Activated CD4-positive, alpha-beta T cell treated with anti-CD3 and anti-CD28 coated beads, Interleukin-2, amount 10 ng/mL, durations not matched to agents 7 days and 5 days (primary cell): ENCODE results near the gene KRTAP3-2. TPM values are rescaled to one million over a fixed set of nuclear protein-coding genes. Genes with fewer than 3 reads are reported as not detected.

Source experiments
- CTCF ChIA-PET: fragments of 350-600 bp; sonication (Branson Sonifier 250); formaldehyde crosslinking; loops from one replicate; lab custom pipeline; 2021; ENCODE audit warnings: antibody characterized with exemption; lab: Charles Lee
- POLR2A ChIA-PET: fragments of 350-600 bp; sonication (Branson Sonifier 250); formaldehyde crosslinking; loops from one replicate; lab custom pipeline; 2021; ENCODE audit warnings: antibody characterized with exemption; lab: Charles Lee
- DNase-seq: peaks from one replicate; pipeline ENCODE4 v3.0.0-alpha.2; 2020
- H3K27ac Mint-ChIP-seq: one replicate; pipeline ENCODE4 v1.8.0; 2021; ENCODE audit warnings: mild to moderate bottlenecking, moderate library complexity, mixed read lengths
- H3K27me3 Mint-ChIP-seq: one replicate; pipeline ENCODE4 v1.8.0; 2021; ENCODE audit warnings: mixed read lengths
- H3K36me3 Mint-ChIP-seq: one replicate; pipeline ENCODE4 v1.8.0; 2021; ENCODE audit warnings: low read depth, mixed read lengths
- H3K4me1 Mint-ChIP-seq: one replicate; pipeline ENCODE4 v1.8.0; 2021; ENCODE audit warnings: mixed read lengths
- H3K4me3 Mint-ChIP-seq: one replicate; pipeline ENCODE4 v1.8.0; 2021; ENCODE audit warnings: mild to moderate bottlenecking, moderate library complexity, mixed read lengths
- H3K9me3 Mint-ChIP-seq: one replicate; pipeline ENCODE4 v1.8.0; 2021; ENCODE audit warnings: mixed read lengths
- total RNA-seq, 2 experiments: library from RNA; stranded (reverse); gene quantifications; one replicate each; pipeline ENCODE4 v1.2.3, GENCODE V29; 2021

KRTAP3-2 gene
- total RNA-seq, 2 experiments from 2014 or later: not detected

- Mint-ChIP-seq H3K27me3 (peaks cover 12% of the 10 kb centered on the region), H3K4me1 (no peaks in the 10 kb centered on the region), H3K36me3 (no peaks in the 10 kb centered on the region), H3K4me3 (no peak overlapping the region), H3K27ac (no peak overlapping the region), H3K9me3 (no peaks in the 10 kb centered on the region)
- CTCF ChIA-PET: no interaction called here
- no peak for DNase-seq
- POLR2A ChIA-PET: no interaction called here
Observed at GRCh38 chr17:41004397-41004796, 4.7 kb upstream of the KRTAP3-2 start.

GRCh38 chr17:41003926-41004325 lies 4.2 kb upstream of the KRTAP3-2 start:
- DNase-seq: no peak
- no peak overlapping the region for H3K4me3 Mint-ChIP-seq
- peaks cover 17% of the 10 kb centered on the region for H3K27me3 Mint-ChIP-seq
- ChIA-PET CTCF (no interaction called here), POLR2A (no interaction called here)
- H3K9me3 Mint-ChIP-seq: no peaks in the 10 kb centered on the region
- H3K36me3 Mint-ChIP-seq: no peaks in the 10 kb centered on the region
- H3K27ac Mint-ChIP-seq: no peak overlapping the region
- no peaks in the 10 kb centered on the region for H3K4me1 Mint-ChIP-seq

- CTCF ChIA-PET: no interaction called here
- peaks cover 23% of the 10 kb centered on the region for H3K27me3 Mint-ChIP-seq
Observed at GRCh38 chr17:41002814-41003213, 3.1 kb upstream of the KRTAP3-2 start.

GRCh38 chr17:41001795-41002194 lies 2.1 kb upstream of the KRTAP3-2 start:
- H3K4me3 Mint-ChIP-seq: no peak overlapping the region
- H3K27ac Mint-ChIP-seq: no peak overlapping the region
- POLR2A ChIA-PET: no interaction called here
- no peaks in the 10 kb centered on the region for H3K9me3 Mint-ChIP-seq
- H3K36me3 Mint-ChIP-seq: no peaks in the 10 kb centered on the region
- no peaks in the 10 kb centered on the region for H3K4me1 Mint-ChIP-seq
- CTCF ChIA-PET: interaction anchor here (0.6 kb wide), 1 partner anchor 194 kb away, joined by 4 read pairs; no protein-coding TSS in a partner anchor
- H3K27me3 Mint-ChIP-seq: peaks cover 33% of the 10 kb centered on the region
- DNase-seq: no peak

More at GRCh38 chr17:41002814-41003213, 3.1 kb upstream of the KRTAP3-2 start:
- no peak for DNase-seq
- POLR2A ChIA-PET: no interaction called here
- Mint-ChIP-seq H3K4me3 (no peak overlapping the region), H3K9me3 (no peaks in the 10 kb centered on the region), H3K4me1 (no peaks in the 10 kb centered on the region), H3K36me3 (no peaks in the 10 kb centered on the region), H3K27ac (no peak overlapping the region)

- Mint-ChIP-seq H3K9me3 (no peaks in the 10 kb centered on the region), H3K27me3 (peaks cover 48% of the 10 kb centered on the region), H3K36me3 (no peaks in the 10 kb centered on the region), H3K4me1 (no peaks in the 10 kb centered on the region), H3K4me3 (no peak overlapping the region), H3K27ac (no peak overlapping the region)
- ChIA-PET CTCF (interaction anchor here (0.9 kb wide), 1 partner anchor 552 kb away, joined by 3 read pairs; no protein-coding TSS in a partner anchor), POLR2A (no interaction called here)
- DNase-seq: no peak
Observed at GRCh38 chr17:40997361-40997760, 2.3 kb downstream of the KRTAP3-2 start.

GRCh38 chr17:40996829-40997228 lies 2.9 kb downstream of the KRTAP3-2 start:
- Mint-ChIP-seq H3K4me3 (no peak overlapping the region), H3K9me3 (no peaks in the 10 kb centered on the region), H3K27ac (no peak overlapping the region), H3K36me3 (no peaks in the 10 kb centered on the region), H3K4me1 (no peaks in the 10 kb centered on the region), H3K27me3 (peaks cover 52% of the 10 kb centered on the region)
- POLR2A ChIA-PET: no interaction called here
- CTCF ChIA-PET: interaction anchor here (0.9 kb wide), 1 partner anchor 552 kb away, joined by 3 read pairs; no protein-coding TSS in a partner anchor
- DNase-seq: no peak

- Mint-ChIP-seq H3K27me3 (peaks cover 54% of the 10 kb centered on the region), H3K9me3 (no peaks in the 10 kb centered on the region), H3K4me1 (no peaks in the 10 kb centered on the region), H3K4me3 (no peak overlapping the region), H3K36me3 (no peaks in the 10 kb centered on the region), H3K27ac (no peak overlapping the region)
- no peak for DNase-seq
- CTCF ChIA-PET: interaction anchor here (0.6 kb wide), 1 partner anchor 685 kb away, joined by 5 read pairs; no protein-coding TSS in a partner anchor
- POLR2A ChIA-PET: no interaction called here
Observed at GRCh38 chr17:40995116-40995515, 4.6 kb downstream of the KRTAP3-2 start.

- no peaks in the 10 kb centered on the region for H3K4me1 Mint-ChIP-seq
- no peak within 1 kb of the TSS for H3K27ac Mint-ChIP-seq
- H3K9me3 Mint-ChIP-seq: no peaks in the 10 kb centered on the region
- no peak for DNase-seq
- peaks cover 55% of the 10 kb centered on the region for H3K27me3 Mint-ChIP-seq
- no peak within 1 kb of the TSS for H3K4me3 Mint-ChIP-seq
- POLR2A ChIA-PET: no interaction called here
- no peaks in the 10 kb centered on the region for H3K36me3 Mint-ChIP-seq
- CTCF ChIA-PET: no interaction called here
Observed at GRCh38 chr17:40993839-40994238, 5.9 kb downstream of the KRTAP3-2 start, which contains the start of gene KRTAP3-3. Gene KRTAP3-3, minus strand, starts transcription at chr17:40994164. Its CDS starts 67 bp downstream, at chr17:40994097.

GRCh38 chr17:40993084-40993483 lies 6.6 kb downstream of the KRTAP3-2 start:
- no peak overlapping the region for H3K4me3 Mint-ChIP-seq
- peaks cover 52% of the 10 kb centered on the region for H3K27me3 Mint-ChIP-seq
- CTCF ChIA-PET: no interaction called here

GRCh38 chr17:40992666-40993065 lies 7.0 kb downstream of the KRTAP3-2 start:
- peaks cover 49% of the 10 kb centered on the region for H3K27me3 Mint-ChIP-seq

More at GRCh38 chr17:40993084-40993483, 6.6 kb downstream of the KRTAP3-2 start:
- POLR2A ChIA-PET: no interaction called here
- Mint-ChIP-seq H3K9me3 (no peaks in the 10 kb centered on the region), H3K4me1 (no peaks in the 10 kb centered on the region), H3K27ac (no peak overlapping the region), H3K36me3 (no peaks in the 10 kb centered on the region)
- no peak for DNase-seq

GRCh38 chr17:40986920-40987319 lies 12.8 kb downstream of the KRTAP3-2 start:
- POLR2A ChIA-PET: no interaction called here
- CTCF ChIA-PET: no interaction called here
- Mint-ChIP-seq H3K27ac (no peak overlapping the region), H3K9me3 (no peaks in the 10 kb centered on the region), H3K36me3 (no peaks in the 10 kb centered on the region), H3K4me1 (no peaks in the 10 kb centered on the region), H3K27me3 (peaks cover 31% of the 10 kb centered on the region), H3K4me3 (no peak overlapping the region)
- no peak for DNase-seq

More at GRCh38 chr17:40992666-40993065, 7.0 kb downstream of the KRTAP3-2 start:
- CTCF ChIA-PET: no interaction called here
- H3K36me3 Mint-ChIP-seq: no peaks in the 10 kb centered on the region
- no peak overlapping the region for H3K27ac Mint-ChIP-seq
- POLR2A ChIA-PET: no interaction called here
- DNase-seq: no peak
- no peaks in the 10 kb centered on the region for H3K9me3 Mint-ChIP-seq
- no peaks in the 10 kb centered on the region for H3K4me1 Mint-ChIP-seq
- H3K4me3 Mint-ChIP-seq: no peak overlapping the region

GRCh38 chr17:40984226-40984625 lies 15.5 kb downstream of the KRTAP3-2 start, which contains the start of gene KRT40:
Gene KRT40, minus strand, starts transcription at chr17:40984326. Its CDS starts 53 bp downstream, at chr17:40984273.
- CTCF ChIA-PET: interaction anchor here (0.7 kb wide), 1 partner anchor 29 kb away, joined by 3 read pairs; no protein-coding TSS in a partner anchor
- H3K36me3 Mint-ChIP-seq: no peaks in the 10 kb centered on the region
- H3K27me3 Mint-ChIP-seq: peaks cover 17% of the 10 kb centered on the region
- no peaks in the 10 kb centered on the region for H3K4me1 Mint-ChIP-seq
- H3K4me3 Mint-ChIP-seq: no peak within 1 kb of the TSS
- H3K9me3 Mint-ChIP-seq: no peaks in the 10 kb centered on the region
- no peak for DNase-seq
- POLR2A ChIA-PET: interaction anchor here (0.7 kb wide), 1 partner anchor 22 kb away, joined by 7 read pairs; no protein-coding TSS in a partner anchor
- H3K27ac Mint-ChIP-seq: no peak within 1 kb of the TSS

- H3K36me3 Mint-ChIP-seq: no peaks in the 10 kb centered on the region
- no peak overlapping the region for H3K27ac Mint-ChIP-seq
- CTCF ChIA-PET: interaction anchor here (0.7 to 1.2 kb wide), 2 partner anchors 9 to 194 kb away, joined by 3 read pairs; no protein-coding TSS in a partner anchor
Observed at GRCh38 chr17:40981115-40981514, 18.6 kb downstream of the KRTAP3-2 start.

More at GRCh38 chr17:40981115-40981514, 18.6 kb downstream of the KRTAP3-2 start:
- POLR2A ChIA-PET: no interaction called here
- Mint-ChIP-seq H3K4me3 (no peak overlapping the region), H3K4me1 (no peaks in the 10 kb centered on the region), H3K9me3 (no peaks in the 10 kb centered on the region), H3K27me3 (peaks cover 14% of the 10 kb centered on the region)
- no peak for DNase-seq
